ENCODE measurements around the gene SDC3.
"Not testable (repeated sequence)": the region's sequence is repeated elsewhere in the genome, so short reads cannot be mapped to it uniquely, and the experiment has no call there.

SDC3 gene

DNA sequence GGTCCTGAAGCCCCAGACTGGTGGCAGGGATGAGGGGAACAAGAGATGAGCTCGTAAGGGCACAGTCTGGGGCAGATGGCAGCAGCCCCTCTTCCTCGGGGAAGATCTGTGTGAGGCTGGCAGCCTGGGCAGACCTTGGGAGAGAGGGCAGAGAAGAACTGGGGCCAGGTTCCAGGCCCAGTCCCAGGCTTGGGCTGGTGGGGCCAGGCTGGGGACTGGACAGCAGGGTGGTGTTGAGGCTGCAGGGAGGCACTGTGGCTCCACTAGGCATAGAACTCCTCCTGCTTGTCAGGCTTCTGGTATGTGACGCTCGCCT, 35.7 kb downstream of the SDC3 start:
- H3K27ac ChIP-seq (ENCODE audit: low read depth, low read length, severe bottlenecking): no peak overlapping the region
- peaks cover 55% of the 10 kb centered on the region for H3K36me3 ChIP-seq (ENCODE audit: control insufficient read depth, insufficient read depth, low read length)
- H3K4me3 ChIP-seq (ENCODE audit: extremely low read depth, insufficient read depth, low read length, poor library complexity, severe bottlenecking): no peak overlapping the region
- peaks cover 3% of the 10 kb centered on the region for H3K9me3 ChIP-seq (ENCODE audit: control insufficient read depth, low read length)
- WGBS, 2 experiments (ENCODE audit: insufficient coverage in 2 of 2): 96 to 100% methylated on average over 4 of the region's 4 CpGs
- peaks cover 7% of the 10 kb centered on the region for H3K4me1 ChIP-seq (ENCODE audit: control insufficient read depth, insufficient read depth, low read length, poor library complexity, severe bottlenecking)

DNA sequence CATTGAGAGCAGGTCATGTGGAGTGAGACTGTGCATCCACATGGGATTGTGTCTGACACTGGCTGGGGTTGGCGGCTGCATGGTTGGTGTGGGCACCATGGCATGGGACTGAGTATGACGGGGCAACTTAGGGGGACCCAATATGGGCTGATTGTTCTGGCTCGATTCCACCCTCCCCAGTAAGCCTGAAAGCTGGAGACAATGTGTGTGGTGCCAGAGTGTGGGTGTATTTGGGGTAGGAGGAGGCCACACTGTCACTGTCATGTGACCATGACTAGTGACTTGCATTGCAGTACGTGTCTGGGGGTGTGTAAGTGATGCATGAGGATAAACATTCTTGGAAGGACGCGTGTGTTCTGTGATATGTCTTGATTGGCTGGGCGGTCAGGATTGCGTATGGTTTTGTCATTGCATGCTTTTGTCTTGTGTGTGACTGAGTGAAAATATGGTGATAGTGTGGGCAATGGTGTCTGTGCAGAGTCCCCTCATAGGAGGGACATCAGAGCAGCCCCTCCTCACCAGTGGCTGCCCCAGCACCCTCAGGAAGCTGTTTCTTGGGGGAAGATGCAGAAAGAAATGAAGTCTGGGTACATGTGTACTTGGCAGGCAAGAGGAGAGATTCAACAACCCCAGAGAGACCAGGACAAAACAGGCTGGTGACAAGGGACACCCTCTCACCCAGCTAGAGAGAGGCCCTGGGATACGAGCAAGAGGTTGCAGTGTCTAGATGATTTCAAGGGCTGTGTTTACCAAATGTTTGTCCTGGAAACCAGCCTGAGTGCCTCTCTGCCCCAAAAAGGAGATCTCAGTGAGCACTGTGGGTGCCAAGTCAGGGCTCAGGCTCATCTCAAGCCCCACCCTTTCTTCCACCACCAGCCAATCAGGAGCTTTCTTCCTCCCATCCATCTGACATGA, 36.3 kb downstream of the SDC3 start:
- no peak overlapping the region for H3K27ac ChIP-seq (ENCODE audit: low read depth, low read length, severe bottlenecking)
- peaks cover 3% of the 10 kb centered on the region for H3K9me3 ChIP-seq (ENCODE audit: control insufficient read depth, low read length)
- peaks cover under 1% of the 10 kb centered on the region for H3K4me1 ChIP-seq (ENCODE audit: control insufficient read depth, insufficient read depth, low read length, poor library complexity, severe bottlenecking)
- H3K4me3 ChIP-seq (ENCODE audit: extremely low read depth, insufficient read depth, low read length, poor library complexity, severe bottlenecking): no peak overlapping the region
- peaks cover 55% of the 10 kb centered on the region for H3K36me3 ChIP-seq (ENCODE audit: control insufficient read depth, insufficient read depth, low read length)
- WGBS, 2 experiments (ENCODE audit: insufficient coverage in 2 of 2): 81 to 86% methylated on average over 6 to 9 of the region's 9 CpGs

GRCh38 chr1:30871276-30871871, 37.2 kb downstream of the SDC3 start:
- Histone ChIP-seq H3K4me3 (ENCODE audit: extremely low read depth, insufficient read depth, low read length, poor library complexity, severe bottlenecking) (no peak overlapping the region), H3K27ac (ENCODE audit: low read depth, low read length, severe bottlenecking) (no peak overlapping the region), H3K4me1 (ENCODE audit: control insufficient read depth, insufficient read depth, low read length, poor library complexity, severe bottlenecking) (no peaks in the 10 kb centered on the region), H3K9me3 (ENCODE audit: control insufficient read depth, low read length) (peaks cover 3% of the 10 kb centered on the region), H3K36me3 (ENCODE audit: control insufficient read depth, insufficient read depth, low read length) (peaks cover 50% of the 10 kb centered on the region)
- WGBS, 2 experiments (ENCODE audit: insufficient coverage in 2 of 2): 47 to 76% methylated on average over 2 to 3 of the region's 6 CpGs

DNA sequence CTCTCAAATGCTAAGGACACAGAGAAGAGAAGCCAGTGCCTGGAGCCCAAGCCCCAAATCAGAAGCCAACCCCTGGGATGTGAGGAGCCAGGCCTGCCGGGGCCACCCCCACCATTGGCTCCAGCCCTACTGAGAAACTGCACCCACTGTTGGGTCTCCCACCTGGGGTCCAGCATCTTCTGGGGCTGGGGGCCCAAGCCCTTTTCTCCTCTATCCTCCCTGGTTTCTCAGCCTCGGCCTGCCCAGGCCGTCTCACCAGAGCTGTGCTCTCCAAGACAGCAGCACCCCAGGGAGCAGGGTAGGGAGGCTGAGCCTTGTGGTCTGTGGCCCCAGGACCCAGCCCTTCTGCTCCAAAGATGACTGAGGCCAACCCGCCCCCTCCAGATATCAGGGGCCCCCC, 37.9 kb downstream of the SDC3 start:
- H3K36me3 ChIP-seq (ENCODE audit: control insufficient read depth, insufficient read depth, low read length): peaks cover 43% of the 10 kb centered on the region
- H3K9me3 ChIP-seq (ENCODE audit: control insufficient read depth, low read length): peaks cover 3% of the 10 kb centered on the region
- H3K27ac ChIP-seq (ENCODE audit: low read depth, low read length, severe bottlenecking): no peak overlapping the region
- no peak overlapping the region for H3K4me3 ChIP-seq (ENCODE audit: extremely low read depth, insufficient read depth, low read length, poor library complexity, severe bottlenecking)
- H3K4me1 ChIP-seq (ENCODE audit: control insufficient read depth, insufficient read depth, low read length, poor library complexity, severe bottlenecking): no peaks in the 10 kb centered on the region
- WGBS, 2 experiments (ENCODE audit: insufficient coverage in 2 of 2): 100% methylated on average over 1 to 2 of the region's 4 CpGs

- Histone ChIP-seq H3K27ac (ENCODE audit: low read depth, low read length, severe bottlenecking) (no peak overlapping the region), H3K9me3 (ENCODE audit: control insufficient read depth, low read length) (peaks cover 3% of the 10 kb centered on the region), H3K4me3 (ENCODE audit: extremely low read depth, insufficient read depth, low read length, poor library complexity, severe bottlenecking) (no peak overlapping the region), H3K36me3 (ENCODE audit: control insufficient read depth, insufficient read depth, low read length) (peaks cover 40% of the 10 kb centered on the region), H3K4me1 (ENCODE audit: control insufficient read depth, insufficient read depth, low read length, poor library complexity, severe bottlenecking) (no peaks in the 10 kb centered on the region)
- WGBS, 2 experiments (ENCODE audit: insufficient coverage in 2 of 2): 84 to 88% methylated on average over 2 to 3 of the region's 3 CpGs
Measured at GRCh38 chr1:30870035-30870434, 38.5 kb downstream of the SDC3 start.

- H3K27ac ChIP-seq (ENCODE audit: low read depth, low read length, severe bottlenecking): no peak overlapping the region
- peaks cover 3% of the 10 kb centered on the region for H3K9me3 ChIP-seq (ENCODE audit: control insufficient read depth, low read length)
- H3K4me3 ChIP-seq (ENCODE audit: extremely low read depth, insufficient read depth, low read length, poor library complexity, severe bottlenecking): no peak overlapping the region
- no peaks in the 10 kb centered on the region for H3K4me1 ChIP-seq (ENCODE audit: control insufficient read depth, insufficient read depth, low read length, poor library complexity, severe bottlenecking)
- 94% methylated on average over 9 to 10 of the region's 13 CpGs for WGBS, 2 experiments (ENCODE audit: insufficient coverage in 2 of 2)
- H3K36me3 ChIP-seq (ENCODE audit: control insufficient read depth, insufficient read depth, low read length): peaks cover 35% of the 10 kb centered on the region
Measured at GRCh38 chr1:30868833-30869435, 39.6 kb downstream of the SDC3 start.

GRCh38 chr1:30868057-30868456, 40.5 kb downstream of the SDC3 start:
- H3K4me1 ChIP-seq (ENCODE audit: control insufficient read depth, insufficient read depth, low read length, poor library complexity, severe bottlenecking); H3K27ac ChIP-seq (ENCODE audit: low read depth, low read length, severe bottlenecking); H3K4me3 ChIP-seq (ENCODE audit: extremely low read depth, insufficient read depth, low read length, poor library complexity, severe bottlenecking); H3K9me3 ChIP-seq (ENCODE audit: control insufficient read depth, low read length): not testable (repeated sequence)
- 96 to 100% methylated on average over 2 of the region's 4 CpGs for WGBS, 2 experiments (ENCODE audit: insufficient coverage in 2 of 2)
- peaks cover 26% of the 10 kb centered on the region for H3K36me3 ChIP-seq (ENCODE audit: control insufficient read depth, insufficient read depth, low read length)

GRCh38 chr1:30867537-30867936, 41.0 kb downstream of the SDC3 start:
- peaks cover 21% of the 10 kb centered on the region for H3K36me3 ChIP-seq (ENCODE audit: control insufficient read depth, insufficient read depth, low read length)
- no peaks in the 10 kb centered on the region for H3K9me3 ChIP-seq (ENCODE audit: control insufficient read depth, low read length)
- no peak overlapping the region for H3K27ac ChIP-seq (ENCODE audit: low read depth, low read length, severe bottlenecking)
- H3K4me1 ChIP-seq (ENCODE audit: control insufficient read depth, insufficient read depth, low read length, poor library complexity, severe bottlenecking): no peaks in the 10 kb centered on the region
- H3K4me3 ChIP-seq (ENCODE audit: extremely low read depth, insufficient read depth, low read length, poor library complexity, severe bottlenecking): no peak overlapping the region
- WGBS, 2 experiments (ENCODE audit: insufficient coverage in 2 of 2): 100% methylated on average over 1 of the region's 4 CpGs; no CpG with 5 or more reads in 1 of the 2 experiments

- no peaks in the 10 kb centered on the region for H3K4me1 ChIP-seq (ENCODE audit: control insufficient read depth, insufficient read depth, low read length, poor library complexity, severe bottlenecking)
- H3K27ac ChIP-seq (ENCODE audit: low read depth, low read length, severe bottlenecking): no peak overlapping the region
- H3K9me3 ChIP-seq (ENCODE audit: control insufficient read depth, low read length): no peaks in the 10 kb centered on the region
- 40 to 84% methylated on average over 1 to 3 of the region's 3 CpGs for WGBS, 2 experiments (ENCODE audit: insufficient coverage in 2 of 2)
- H3K36me3 ChIP-seq (ENCODE audit: control insufficient read depth, insufficient read depth, low read length): peaks cover 12% of the 10 kb centered on the region
- no peak overlapping the region for H3K4me3 ChIP-seq (ENCODE audit: extremely low read depth, insufficient read depth, low read length, poor library complexity, severe bottlenecking)
Measured at GRCh38 chr1:30866594-30866993, 42.0 kb downstream of the SDC3 start.

- Histone ChIP-seq H3K27ac (ENCODE audit: low read depth, low read length, severe bottlenecking) (no peak overlapping the region), H3K4me3 (ENCODE audit: extremely low read depth, insufficient read depth, low read length, poor library complexity, severe bottlenecking) (no peak overlapping the region), H3K4me1 (ENCODE audit: control insufficient read depth, insufficient read depth, low read length, poor library complexity, severe bottlenecking) (peaks cover 4% of the 10 kb centered on the region), H3K36me3 (ENCODE audit: control insufficient read depth, insufficient read depth, low read length) (peaks cover 3% of the 10 kb centered on the region), H3K9me3 (ENCODE audit: control insufficient read depth, low read length) (no peaks in the 10 kb centered on the region)
- 92 to 94% methylated on average over 4 to 6 of the region's 7 CpGs for WGBS, 2 experiments (ENCODE audit: insufficient coverage in 2 of 2)
Measured at GRCh38 chr1:30864681-30865080, 43.9 kb downstream of the SDC3 start.
